Lower leg skin (tissue), 3 donors: Measurements from ENCODE around the gene UBXN6.

Source experiments
- CTCF ChIP-seq, 3 donors: fragments of 450-650 bp; IDR thresholded peaks; one replicate each; pipeline ENCODE4 v1.5.1; 2016; ENCODE audit warnings: antibody characterized with exemption in 3 of 3, mild to moderate bottlenecking in 3 of 3, moderate library complexity in 2 of 3
- POLR2A ChIP-seq, 2 donors: fragments of 450-650 bp; IDR thresholded peaks; one replicate each; pipeline ENCODE4 v1.6.1; 2016 to 2017; ENCODE audit warnings: antibody characterized with exemption in 2 of 2, mild to moderate bottlenecking in 1 of 2, moderate library complexity in 1 of 2

- TF ChIP-seq CTCF (IDR thresholded peaks at IDR 0.05) (no peak), POLR2A (IDR thresholded peaks at IDR 0.05) (no peak)
Observed at GRCh38 chr19:4503825-4504170, 46.2 kb upstream of the UBXN6 start.
